Vein endothelial cell (primary cell): ENCODE data around the gene TEAD3. TPM values are rescaled to one million over a fixed set of nuclear protein-coding genes. Genes with fewer than 3 reads are reported as not detected.

Experiments
- small RNA-seq: library from RNA; depleted of rRNA; stranded (forward); fragments of <200 nt; gene quantifications from one replicate; pipeline ENCODE3, GENCODE V24; 2012
- total RNA-seq: library from RNA; depleted of rRNA; stranded (reverse); fragments of >200 nt; gene quantifications from 2 replicates; pipeline ENCODE4 v1.2.3, GENCODE V29; 2012

TEAD3 gene
- 0.19 and 0.33 TPM in 2 replicates for total RNA-seq

DNA sequence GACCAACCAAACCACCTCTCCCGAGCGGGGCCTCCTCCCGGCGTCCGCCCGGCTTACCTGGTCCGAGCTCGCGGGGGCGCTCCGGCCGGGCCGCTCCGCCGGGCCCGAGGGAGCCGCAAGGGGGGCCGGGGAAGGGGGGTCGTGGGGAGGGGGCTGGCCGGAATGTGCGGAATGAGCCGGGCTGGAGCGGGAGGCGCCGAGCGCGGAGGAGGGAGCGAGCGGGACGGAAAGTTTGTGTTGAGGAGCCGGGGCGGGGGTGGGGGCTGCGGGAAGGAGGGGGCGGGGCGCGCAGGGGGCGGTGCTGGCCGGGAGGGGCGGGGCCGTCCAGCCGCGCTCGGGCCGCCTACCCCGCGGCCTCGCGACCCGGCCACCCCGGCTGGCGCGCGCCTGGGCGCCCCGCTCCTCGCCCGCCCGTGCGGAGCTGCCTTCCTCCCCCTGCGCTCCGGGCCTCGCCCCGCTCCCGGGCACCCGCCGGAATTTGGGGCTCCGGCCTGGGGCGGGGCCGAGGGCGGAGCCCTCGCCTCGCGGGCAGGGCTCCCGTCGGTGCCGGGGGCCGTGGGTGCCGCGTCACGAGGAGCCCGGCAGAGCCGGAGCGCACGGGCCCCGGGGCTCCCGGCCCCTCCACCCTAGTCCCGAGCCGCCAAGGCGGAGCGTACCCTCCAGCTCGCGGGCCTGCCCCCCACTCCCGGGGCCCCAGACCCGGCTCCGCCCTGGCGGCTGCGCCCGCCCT, at the start of gene TEAD3:
TSS of gene TEAD3 (minus strand) at position 239 of the 730 bp plus-strand sequence.

GRCh38 chr6:35512740-35513139, 15.9 kb upstream of the TEAD3 start, which contains the start of gene TULP1:
Gene TULP1, minus strand, starts transcription at chr6:35512896. Its CDS starts 38 bp downstream, at chr6:35512858.

DNA sequence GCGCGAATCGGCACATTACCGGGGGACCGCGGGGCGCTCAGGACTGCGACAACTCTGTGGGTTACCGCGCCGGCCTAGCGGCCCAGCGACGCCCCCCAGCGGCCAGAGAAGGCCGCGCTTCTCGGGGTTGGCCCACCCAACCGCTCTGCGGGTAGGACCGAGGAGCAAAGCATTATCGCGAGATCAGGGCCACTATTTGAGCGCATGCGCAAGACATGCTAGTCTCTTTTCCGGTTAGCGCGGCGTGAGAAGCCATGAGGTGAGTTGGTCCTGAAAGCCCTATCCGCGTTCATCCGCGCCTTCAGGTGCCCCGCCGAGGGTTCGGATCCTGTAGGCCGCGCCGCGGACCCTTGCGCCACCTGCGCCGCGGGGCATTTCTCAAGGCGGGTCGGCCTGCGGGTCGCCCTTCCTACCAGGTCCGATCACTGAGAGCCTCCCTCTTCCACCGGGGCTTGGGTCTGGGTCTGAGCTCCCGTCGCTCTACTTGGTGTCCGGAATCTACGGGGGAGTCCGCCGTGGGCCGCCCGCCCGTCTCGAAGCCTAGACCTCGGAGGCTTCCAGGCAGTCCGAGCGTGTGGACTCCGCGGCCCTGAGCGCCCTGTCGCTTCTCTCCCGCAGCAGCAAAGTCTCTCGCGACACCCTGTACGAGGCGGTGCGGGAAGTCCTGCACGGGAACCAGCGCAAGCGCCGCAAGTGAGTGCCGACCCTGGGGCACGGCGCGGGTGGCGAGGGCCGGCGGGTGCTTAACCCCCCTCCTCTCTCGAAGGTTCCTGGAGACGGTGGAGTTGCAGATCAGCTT, 28.5 kb downstream of the TEAD3 start, which contains the start of gene RPL10A:
TSS of gene RPL10A (plus strand) at position 221 of the 799 bp plus-strand sequence. CDS start at position 255, 34 bp downstream.

DNA sequence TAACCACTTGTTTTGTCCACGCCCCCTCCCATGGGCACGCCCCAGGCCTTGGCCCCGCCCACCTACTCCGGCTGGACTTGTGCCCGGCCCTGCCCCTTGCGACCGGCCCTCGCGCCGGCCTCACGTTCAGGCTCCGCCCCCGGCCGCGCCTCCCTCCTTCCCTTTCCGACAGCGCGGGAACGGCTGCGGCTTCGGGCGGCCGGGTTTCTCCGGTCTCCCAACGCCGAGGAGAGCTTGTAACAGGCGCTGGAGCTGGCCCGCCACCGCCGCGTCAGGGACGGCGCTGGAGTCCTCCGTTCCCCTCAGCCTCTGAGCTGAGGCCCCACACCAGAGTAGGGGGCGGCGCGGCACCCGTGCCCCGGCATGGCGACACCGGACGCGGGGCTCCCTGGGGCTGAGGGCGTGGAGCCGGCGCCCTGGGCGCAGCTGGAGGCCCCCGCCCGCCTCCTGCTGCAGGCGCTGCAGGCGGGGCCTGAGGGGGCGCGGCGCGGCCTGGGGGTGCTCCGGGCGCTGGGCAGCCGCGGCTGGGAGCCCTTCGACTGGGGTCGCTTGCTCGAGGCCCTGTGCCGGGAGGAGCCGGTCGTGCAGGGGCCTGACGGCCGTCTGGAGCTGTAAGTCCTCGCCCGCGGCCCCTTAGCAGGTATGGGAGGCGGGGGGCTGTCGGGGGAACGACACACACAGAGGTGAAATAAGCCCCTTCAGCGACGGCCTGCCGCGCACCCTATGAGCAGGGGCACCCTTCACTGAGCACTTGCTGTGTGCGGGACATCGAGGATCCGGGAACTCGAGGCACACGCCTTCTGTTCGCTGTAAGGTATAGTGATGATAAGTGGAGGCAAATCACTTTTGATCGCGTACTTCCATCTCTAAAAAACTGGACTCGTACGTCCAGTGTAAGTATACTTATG, 44.4 kb downstream of the TEAD3 start, which contains the start of gene FANCE:
TSS of gene FANCE (plus strand) at position 156 of the 908 bp plus-strand sequence. CDS start at position 364, 208 bp downstream.

Small RNA genes lying within 50 kb of the gene (small RNA-seq; reads per million reads assigned to genes)
- 0.32 reads per million, percentile 11 among the genes with 10 or more reads in this experiment for gene MIR7111

Other genes with a start within 250 kb of the TEAD3 start
- 22.3 and 24.8 TPM in 2 replicates for gene ZNF76, start 237.3 kb downstream of the TEAD3 start, total RNA-seq
- 0.96 and 0.98 TPM in 2 replicates for gene DEF6, start 199.3 kb downstream of the TEAD3 start, total RNA-seq
- gene PPARD, start 154.5 kb downstream of the TEAD3 start, total RNA-seq = 5.2 and 10.8 TPM in 2 replicates
- 6.8 and 7.2 TPM in 2 replicates for gene FANCE, start 44.7 kb downstream of the TEAD3 start, total RNA-seq
- gene RPL10A, start 28.7 kb downstream of the TEAD3 start, total RNA-seq = 1,178 and 1,675 TPM in 2 replicates
- not detected in 2 replicates for gene TULP1, start 15.8 kb upstream of the TEAD3 start, total RNA-seq
- gene FKBP5, start 191.8 kb upstream of the TEAD3 start, total RNA-seq = 18.9 and 21.0 TPM in 2 replicates
- 0.19 TPM in 1 of 2 replicates, not detected in the other for gene ARMC12, start 240.0 kb upstream of the TEAD3 start, total RNA-seq